Measurements from ENCODE around the gene RPH3AL. TPM values are rescaled to one million over a fixed set of nuclear protein-coding genes. Genes with fewer than 3 reads are reported as not detected.

The RPH3AL gene
- total RNA-seq, 2 experiments from 2014 or later = 2.4 to 2.8 TPM

DNA sequence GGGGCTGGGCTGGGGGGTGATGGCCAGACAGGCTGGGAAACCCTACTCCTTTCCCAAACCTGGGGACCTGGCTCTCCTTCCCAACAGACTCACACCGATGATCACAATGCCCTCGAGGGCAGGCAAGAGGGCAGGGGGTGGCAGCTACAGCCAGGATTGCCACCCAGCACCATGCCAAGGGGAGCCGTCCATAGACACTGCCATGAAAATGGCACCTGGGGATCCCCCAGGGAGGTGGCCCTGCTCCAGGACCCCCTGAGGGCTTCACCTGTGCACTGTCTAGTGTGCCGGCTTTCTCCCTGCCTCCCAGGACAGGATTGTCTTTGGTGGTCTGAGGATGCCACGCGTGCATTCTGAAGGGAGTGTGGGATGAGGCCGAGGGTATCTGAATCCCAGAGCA, 24.6 kb downstream of the RPH3AL start:
- CTCF ChIA-PET = no interaction called here
- TF ChIP-seq CTCF (IDR thresholded peaks at IDR 0.05) = no peak
- H3K4me1 ChIP-seq (ENCODE audit: insufficient read depth, low read length) = peaks cover 34% of the 10 kb centered on the region
- no peaks in the 10 kb centered on the region for H3K9me3 ChIP-seq (ENCODE audit: control insufficient read depth in 1 of 2, insufficient read depth in 1 of 2, low read length in 2 of 2)
- H3K4me1 Mint-ChIP-seq (ENCODE audit: low read depth) = no peaks in the 10 kb centered on the region
- no peak overlapping the region for H3K4me3 ChIP-seq (ENCODE audit: low read length)
- no peaks in the 10 kb centered on the region for H3K36me3 Mint-ChIP-seq (ENCODE audit: low read depth)
- POLR2A ChIA-PET = no interaction called here
- H3K27ac Mint-ChIP-seq = no peak overlapping the region
- no peaks in the 10 kb centered on the region for H3K27me3 ChIP-seq (ENCODE audit: control insufficient read depth in 1 of 2, insufficient read depth in 2 of 2, low read length in 2 of 2)
- H3K36me3 ChIP-seq (ENCODE audit: insufficient read depth, low read length) = no peaks in the 10 kb centered on the region
- no peaks in the 10 kb centered on the region for H3K27me3 Mint-ChIP-seq
- no peak overlapping the region for H3K27ac ChIP-seq (ENCODE audit: low read depth in 1 of 2, low read length in 2 of 2)
- H3K4me3 Mint-ChIP-seq = no peak overlapping the region
- peak in 1 of 14 experiments; percentile 5 for DNase-seq
- no peaks in the 10 kb centered on the region for H3K9me3 Mint-ChIP-seq
- ATAC-seq (ENCODE audit: poor library complexity) = no peak
- intact Hi-C loops (cut with DNase I, micrococcal nuclease) = no loop called here

DNA sequence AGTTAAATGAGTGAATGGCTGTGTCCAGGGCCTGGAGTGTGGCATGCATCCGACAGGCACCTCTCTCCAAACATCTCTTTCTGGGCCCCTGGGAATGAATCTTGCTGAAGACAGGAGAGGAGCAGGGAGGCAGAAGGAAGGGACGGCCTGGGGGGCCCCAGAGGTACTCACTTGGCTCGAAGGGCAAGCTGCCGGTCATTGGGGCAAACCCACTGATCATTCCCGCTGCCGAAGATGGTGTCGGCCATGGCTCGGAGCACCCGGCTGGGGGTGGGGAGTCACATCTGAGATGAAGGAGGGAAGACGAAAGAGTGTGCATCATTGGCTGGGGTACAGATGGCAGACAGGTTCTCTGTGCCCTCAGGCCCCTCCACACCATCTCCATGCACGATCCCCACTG, 25.3 kb downstream of the RPH3AL start:
- Mint-ChIP-seq H3K27me3 (no peaks in the 10 kb centered on the region), H3K4me1 (ENCODE audit: low read depth) (no peaks in the 10 kb centered on the region), H3K9me3 (no peaks in the 10 kb centered on the region), H3K36me3 (ENCODE audit: low read depth) (no peaks in the 10 kb centered on the region), H3K4me3 (no peak overlapping the region), H3K27ac (no peak overlapping the region)
- ChIA-PET POLR2A (no interaction called here), CTCF (no interaction called here)
- no peak for TF ChIP-seq CTCF (IDR thresholded peaks at IDR 0.05)
- no peaks in the 10 kb centered on the region for H3K36me3 ChIP-seq (ENCODE audit: insufficient read depth, low read length)
- H3K27me3 ChIP-seq (ENCODE audit: control insufficient read depth in 1 of 2, insufficient read depth in 2 of 2, low read length in 2 of 2) = no peaks in the 10 kb centered on the region
- intact Hi-C loops (cut with DNase I, micrococcal nuclease) = no loop called here
- H3K27ac ChIP-seq (ENCODE audit: low read depth in 1 of 2, low read length in 2 of 2) = no peak overlapping the region
- DNase-seq = no peak
- no peak overlapping the region for H3K4me3 ChIP-seq (ENCODE audit: low read length)
- ATAC-seq (ENCODE audit: poor library complexity) = no peak
- H3K4me1 ChIP-seq (ENCODE audit: insufficient read depth, low read length) = peaks cover 27% of the 10 kb centered on the region
- H3K9me3 ChIP-seq (ENCODE audit: control insufficient read depth in 1 of 2, insufficient read depth in 1 of 2, low read length in 2 of 2) = no peaks in the 10 kb centered on the region

DNA sequence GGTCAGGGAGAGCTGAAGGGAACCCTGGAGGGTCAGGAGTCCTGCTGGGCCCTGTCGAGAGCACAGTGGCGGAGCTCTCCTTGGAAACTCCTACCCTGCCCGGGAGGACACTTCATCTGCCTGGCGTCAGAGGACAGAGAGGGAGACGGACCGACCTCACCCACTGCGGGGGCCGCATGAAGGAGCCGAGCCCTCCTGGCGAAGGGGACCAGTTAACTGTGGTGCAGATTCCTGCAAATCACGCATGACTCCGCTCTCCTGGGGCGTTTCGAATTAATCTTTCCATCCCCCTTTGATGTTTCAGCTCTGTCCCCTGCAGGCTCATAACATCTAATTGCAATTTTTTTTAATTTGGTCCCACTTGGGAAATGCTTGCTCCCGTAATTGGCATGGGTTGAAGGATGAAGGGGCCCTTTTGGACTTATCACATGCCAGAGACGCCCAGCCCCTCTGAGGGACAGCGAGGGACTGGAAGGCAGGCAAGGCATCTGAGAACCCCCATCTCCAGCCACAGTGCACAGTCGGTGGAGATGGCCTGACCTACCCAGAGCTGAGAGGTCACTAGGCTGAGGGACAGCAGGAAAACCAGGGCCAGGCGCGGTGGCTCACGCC, 26.5 kb downstream of the RPH3AL start:
- DNase-seq (peak in 1 of 14 experiments; percentile 4), ATAC-seq (ENCODE audit: poor library complexity) (no peak)
- Mint-ChIP-seq H3K27me3 (no peaks in the 10 kb centered on the region), H3K36me3 (ENCODE audit: low read depth) (no peaks in the 10 kb centered on the region), H3K4me1 (ENCODE audit: low read depth) (no peaks in the 10 kb centered on the region), H3K4me3 (no peak overlapping the region), H3K27ac (no peak overlapping the region), H3K9me3 (no peaks in the 10 kb centered on the region)
- H3K27ac ChIP-seq (ENCODE audit: low read depth in 1 of 2, low read length in 2 of 2) = no peak overlapping the region
- no peaks in the 10 kb centered on the region for H3K9me3 ChIP-seq (ENCODE audit: control insufficient read depth in 1 of 2, insufficient read depth in 1 of 2, low read length in 2 of 2)
- no peaks in the 10 kb centered on the region for H3K36me3 ChIP-seq (ENCODE audit: insufficient read depth, low read length)
- intact Hi-C loops (cut with DNase I, micrococcal nuclease) = no loop called here
- H3K27me3 ChIP-seq (ENCODE audit: control insufficient read depth in 1 of 2, insufficient read depth in 2 of 2, low read length in 2 of 2) = no peaks in the 10 kb centered on the region
- POLR2A ChIA-PET = no interaction called here
- peaks cover 16% of the 10 kb centered on the region for H3K4me1 ChIP-seq (ENCODE audit: insufficient read depth, low read length)
- CTCF ChIA-PET = no interaction called here
- TF ChIP-seq CTCF (IDR thresholded peaks at IDR 0.05) = no peak
- H3K4me3 ChIP-seq (ENCODE audit: low read length) = no peak overlapping the region
